Upper lobe of left lung (tissue), 4 donors: ENCODE data around the gene TMEM178B.

Source experiments
- EP300 ChIP-seq, 4 donors: sonication (generic); formaldehyde crosslinking; IDR thresholded peaks; one replicate each; pipeline ENCODE4 v1.5.1; 2017; ENCODE audit warnings: antibody characterized with exemption in 4 of 4, control low read depth in 2 of 4
- POLR2A ChIP-seq, 4 donors: fragments of 450-650 bp; IDR thresholded peaks; one replicate each; pipeline ENCODE4 v1.5.1; 2016 to 2017; ENCODE audit warnings: antibody characterized with exemption in 4 of 4, mild to moderate bottlenecking in 2 of 4
- POLR2AphosphoS5 ChIP-seq, 2 donors: sonication (generic); formaldehyde crosslinking; IDR thresholded peaks; one replicate each; pipeline ENCODE4 v1.5.1; 2017; ENCODE audit warnings: antibody characterized with exemption in 2 of 2
- TF ChIP-seq, protein P1 (sequence below), 6 experiments: fragments of 450-650 bp in 4 of 6; fragments of 200-600 bp in 2 of 6; sonication (generic) in 2 of 6; IDR thresholded peaks; one replicate each; pipeline ENCODE4 v1.5.1; 2016 to 2019; ENCODE audit warnings: antibody characterized with exemption in 6 of 6

DNA sequence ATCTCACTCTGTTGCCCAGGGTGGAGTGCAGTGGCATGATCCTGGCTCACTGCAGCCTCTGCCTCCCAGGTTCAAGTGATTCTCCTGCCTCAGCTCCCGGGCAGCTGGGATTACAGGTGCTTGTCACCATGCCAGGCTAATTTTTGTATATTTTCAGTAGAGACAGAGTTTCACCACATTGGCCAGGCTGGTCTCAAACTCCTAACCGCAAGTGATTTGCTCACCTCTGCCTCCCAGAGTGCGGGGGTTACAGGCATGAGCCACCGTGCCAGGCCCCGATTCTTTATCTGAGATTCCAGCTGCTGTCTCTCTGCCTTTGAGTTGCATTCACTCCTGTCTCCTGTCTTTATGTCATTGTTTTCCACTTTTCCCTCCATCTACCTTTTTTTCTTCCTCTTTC, 168.7 kb downstream of the TMEM178B start:
- TF ChIP-seq, protein P1, sequence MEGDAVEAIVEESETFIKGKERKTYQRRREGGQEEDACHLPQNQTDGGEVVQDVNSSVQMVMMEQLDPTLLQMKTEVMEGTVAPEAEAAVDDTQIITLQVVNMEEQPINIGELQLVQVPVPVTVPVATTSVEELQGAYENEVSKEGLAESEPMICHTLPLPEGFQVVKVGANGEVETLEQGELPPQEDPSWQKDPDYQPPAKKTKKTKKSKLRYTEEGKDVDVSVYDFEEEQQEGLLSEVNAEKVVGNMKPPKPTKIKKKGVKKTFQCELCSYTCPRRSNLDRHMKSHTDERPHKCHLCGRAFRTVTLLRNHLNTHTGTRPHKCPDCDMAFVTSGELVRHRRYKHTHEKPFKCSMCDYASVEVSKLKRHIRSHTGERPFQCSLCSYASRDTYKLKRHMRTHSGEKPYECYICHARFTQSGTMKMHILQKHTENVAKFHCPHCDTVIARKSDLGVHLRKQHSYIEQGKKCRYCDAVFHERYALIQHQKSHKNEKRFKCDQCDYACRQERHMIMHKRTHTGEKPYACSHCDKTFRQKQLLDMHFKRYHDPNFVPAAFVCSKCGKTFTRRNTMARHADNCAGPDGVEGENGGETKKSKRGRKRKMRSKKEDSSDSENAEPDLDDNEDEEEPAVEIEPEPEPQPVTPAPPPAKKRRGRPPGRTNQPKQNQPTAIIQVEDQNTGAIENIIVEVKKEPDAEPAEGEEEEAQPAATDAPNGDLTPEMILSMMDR (IDR thresholded peaks at IDR 0.05), result no peak
- TF ChIP-seq POLR2AphosphoS5 (IDR thresholded peaks at IDR 0.05), result no peak
- no peak for TF ChIP-seq POLR2A (IDR thresholded peaks at IDR 0.05)
- TF ChIP-seq EP300 (IDR thresholded peaks at IDR 0.05), result no peak
